ENCODE measurements around the gene CEP112.

DNA sequence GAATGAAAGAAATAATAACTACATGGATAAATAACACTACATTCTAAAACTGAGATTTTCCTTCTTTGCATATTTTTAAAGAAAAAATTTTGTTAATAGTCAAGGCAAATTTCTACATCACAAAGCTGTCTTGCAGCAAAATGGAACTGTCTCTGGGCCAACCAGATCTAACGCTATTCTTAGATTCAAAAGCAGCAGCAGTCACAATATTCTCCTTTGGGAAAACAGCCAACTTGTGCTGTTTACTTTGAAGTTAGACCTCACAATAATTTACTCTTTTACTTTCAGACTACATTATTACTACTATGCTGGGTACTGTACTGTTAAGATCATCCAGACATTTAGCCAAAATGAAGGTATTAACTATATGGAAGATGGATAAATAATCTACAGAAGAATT is 189.1 kb downstream of the CEP112 start:
- TF ChIP-seq CTCF (optimal IDR thresholded peaks at IDR 0.05 in 1 of 3, IDR thresholded peaks at IDR 0.05 in 1 of 3, conservative IDR thresholded peaks at IDR 0.05 in 1 of 3; ENCODE audit: extremely low read depth in 1 of 3, insufficient read depth in 2 of 3, low read length in 3 of 3) (no peak), EZH2 (IDR thresholded peaks at IDR 0.05; ENCODE audit: low read length) (no peak)

Measured in keratinocyte (primary cell).